Measurements from ENCODE around the gene ATP6AP1. TPM values are rescaled to one million over a fixed set of nuclear protein-coding genes. Genes with fewer than 3 reads are reported as not detected.

ATP6AP1 gene
- total and polyA plus RNA-seq, 2 of the 13 experiments (the other 11 are each of a cell fraction or from before 2014, with no cell fraction given) = 56.7 to 110 TPM

- ChIA-PET POLR2A (interaction anchor here (1.2 kb wide), 1 partner anchor 89 kb away, joined by 3 read pairs; no protein-coding TSS in a partner anchor), CTCF (ENCODE audit: low intra/inter-chr PET ratio, low total read pairs) (no interaction called here)
- ATAC-seq (no peak), DNase-seq (ENCODE audit: low spot score) (no peak), FAIRE-seq (no peak)
- no CpG with 5 or more reads among the region's 26 CpGs for WGBS (ENCODE audit: low lambda C conversion rate)
- H3K9me3 ChIP-seq (ENCODE audit: low read length) = no peaks in the 10 kb centered on the region
- H3K36me3 ChIP-seq (replicated peaks in 1 of 2; ENCODE audit: control insufficient read depth in 1 of 2, insufficient read depth in 2 of 2, low read length in 2 of 2) = peaks cover 0 to 4% of the 10 kb centered on the region in 2 experiments; a peak in 3 of 5 replicates
- 0 out of 2 replicates have a peak, but pooled peaks cover 4% of the 10 kb centered on the region for H3K4me1 ChIP-seq (ENCODE audit: insufficient read depth, low read length)
- no TSS peak for BruUV-seq (replicated peaks)
- no peak overlapping the region for H3K27ac ChIP-seq (ENCODE audit: extremely low read length, insufficient read depth, low read length)
- no peak overlapping the region for H3K9ac ChIP-seq (ENCODE audit: insufficient read depth, low read depth, low read length)
- no peak overlapping the region for H3K4me3 ChIP-seq (replicated peaks in 1 of 3; ENCODE audit: insufficient read depth in 1 of 3, low read depth in 2 of 3, low read length in 3 of 3)
- H2AFZ ChIP-seq (ENCODE audit: low read length) = no peak overlapping the region
- H4K20me1 ChIP-seq (ENCODE audit: insufficient read depth, low read length) = no peaks in the 10 kb centered on the region
- intact Hi-C loops (cut with micrococcal nuclease; ENCODE audit: unreplicated experiment) (no loop called here), in situ Hi-C loops (cut with HindIII; ENCODE audit: extremely low pct_ligation_motif_present, low pct_unique_long_range_greater_than_20kb) (no loop called here)
- H3K4me2 ChIP-seq (ENCODE audit: low read depth, low read length) = no peak overlapping the region
- TF ChIP-seq MEIS2 (CRISPR knock-in tag; IDR thresholded peaks at IDR 0.05) (no peak), PRDM15 (CRISPR knock-in tag; IDR thresholded peaks at IDR 0.05) (no peak)
- no peaks in the 10 kb centered on the region for H3K27me3 ChIP-seq (ENCODE audit: control insufficient read depth in 1 of 2, insufficient read depth in 2 of 2, low read length in 2 of 2)
- H3K79me2 ChIP-seq (ENCODE audit: insufficient read depth, low read length) = peaks cover 9% of the 10 kb centered on the region
These were observed 31.8 kb downstream of the ATP6AP1 start for GRCh38 chrX:154460326-154460725.

- Histone ChIP-seq H4K20me1 (ENCODE audit: insufficient read depth, low read length) (no peaks in the 10 kb centered on the region), H3K27ac (ENCODE audit: extremely low read length, insufficient read depth, low read length) (no peak overlapping the region), H3K36me3 (replicated peaks in 1 of 2; ENCODE audit: control insufficient read depth in 1 of 2, insufficient read depth in 2 of 2, low read length in 2 of 2) (peaks cover 3 to 5% of the 10 kb centered on the region in 2 experiments; a peak in 3 of 5 replicates), H3K9me3 (ENCODE audit: low read length) (no peaks in the 10 kb centered on the region), H2AFZ (ENCODE audit: low read length) (no peak overlapping the region), H3K79me2 (ENCODE audit: insufficient read depth, low read length) (peaks cover 9% of the 10 kb centered on the region), H3K9ac (ENCODE audit: insufficient read depth, low read depth, low read length) (no peak overlapping the region), H3K4me3 (replicated peaks in 1 of 3; ENCODE audit: insufficient read depth in 1 of 3, low read depth in 2 of 3, low read length in 3 of 3) (no peak overlapping the region), H3K27me3 (ENCODE audit: control insufficient read depth in 1 of 2, insufficient read depth in 2 of 2, low read length in 2 of 2) (no peaks in the 10 kb centered on the region), H3K4me1 (ENCODE audit: insufficient read depth, low read length) (0 out of 2 replicates have a peak, but pooled peaks cover 4% of the 10 kb centered on the region), H3K4me2 (ENCODE audit: low read depth, low read length) (no peak overlapping the region)
- intact Hi-C loops (cut with micrococcal nuclease; ENCODE audit: unreplicated experiment) (no loop called here), in situ Hi-C loops (cut with HindIII; ENCODE audit: extremely low pct_ligation_motif_present, low pct_unique_long_range_greater_than_20kb) (no loop called here)
- TF ChIP-seq MATR3 (CRISPR knock-in tag; IDR thresholded peaks at IDR 0.05) (no peak), JARID2 (CRISPR knock-in tag; IDR thresholded peaks at IDR 0.05; ENCODE audit: insufficient replicate concordance) (no peak), IKZF4 (CRISPR knock-in tag; IDR thresholded peaks at IDR 0.05; ENCODE audit: borderline replicate concordance, low read depth, not compliant biosample characterization) (no peak), CCAR2 (optimal IDR thresholded peaks at IDR 0.05; ENCODE audit: low read depth, low read length) (no peak), ZNF441 (CRISPR knock-in tag; IDR thresholded peaks at IDR 0.05; ENCODE audit: borderline replicate concordance) (no peak)
- 93% methylated on average over 2 of the region's 8 CpGs for WGBS (ENCODE audit: low lambda C conversion rate)
- DNase-seq (ENCODE audit: low spot score) (no peak), FAIRE-seq (no peak), ATAC-seq (no peak)
- ChIA-PET POLR2A (no interaction called here), CTCF (ENCODE audit: low intra/inter-chr PET ratio, low total read pairs) (no interaction called here)
- no TSS peak for BruUV-seq (replicated peaks)
These were observed 33.9 kb downstream of the ATP6AP1 start for GRCh38 chrX:154462396-154462795.
